OCI-LY1 (cell line): ENCODE measurements around the gene SKP1.

Experiments
- EZH2 ChIP-seq: fragments of 200-600 bp; sonication (generic), shearing (Covaris generic); IDR thresholded peaks from 2 replicates; pipeline ENCODE4 v1.8.0; 2017; ENCODE audit warnings: borderline replicate concordance, mixed run types, mild to moderate bottlenecking, antibody characterized with exemption, low read length, moderate library complexity, mixed read lengths
- TF ChIP-seq, protein P1 (sequence below): fragments of 200-600 bp; sonication (generic), shearing (Covaris generic); IDR thresholded peaks from 2 replicates; pipeline ENCODE4 v1.5.1; 2017; ENCODE audit warnings: mild to moderate bottlenecking, antibody characterized with exemption, low read length, moderate library complexity, mixed read lengths

DNA sequence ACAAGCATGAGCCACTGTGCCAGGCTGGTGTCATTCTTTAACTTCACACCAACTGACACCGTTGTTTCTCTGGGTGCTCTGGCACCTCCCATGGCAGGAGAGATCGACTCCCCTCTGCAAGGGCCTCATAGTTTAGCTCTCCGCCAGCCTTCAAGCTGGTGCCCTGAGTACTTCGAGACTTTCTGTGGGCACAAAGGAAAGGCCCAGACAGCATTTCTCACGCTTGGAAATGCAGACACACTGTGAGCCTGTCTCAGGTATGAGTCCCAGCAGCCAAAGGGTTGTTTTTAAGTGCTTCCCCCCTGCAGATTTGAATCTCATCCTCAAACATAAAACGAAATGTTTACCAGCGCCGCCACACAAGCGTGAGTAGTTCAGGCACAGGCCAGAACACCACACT, 73.4 kb downstream of the SKP1 start:
- TF ChIP-seq, protein P1, sequence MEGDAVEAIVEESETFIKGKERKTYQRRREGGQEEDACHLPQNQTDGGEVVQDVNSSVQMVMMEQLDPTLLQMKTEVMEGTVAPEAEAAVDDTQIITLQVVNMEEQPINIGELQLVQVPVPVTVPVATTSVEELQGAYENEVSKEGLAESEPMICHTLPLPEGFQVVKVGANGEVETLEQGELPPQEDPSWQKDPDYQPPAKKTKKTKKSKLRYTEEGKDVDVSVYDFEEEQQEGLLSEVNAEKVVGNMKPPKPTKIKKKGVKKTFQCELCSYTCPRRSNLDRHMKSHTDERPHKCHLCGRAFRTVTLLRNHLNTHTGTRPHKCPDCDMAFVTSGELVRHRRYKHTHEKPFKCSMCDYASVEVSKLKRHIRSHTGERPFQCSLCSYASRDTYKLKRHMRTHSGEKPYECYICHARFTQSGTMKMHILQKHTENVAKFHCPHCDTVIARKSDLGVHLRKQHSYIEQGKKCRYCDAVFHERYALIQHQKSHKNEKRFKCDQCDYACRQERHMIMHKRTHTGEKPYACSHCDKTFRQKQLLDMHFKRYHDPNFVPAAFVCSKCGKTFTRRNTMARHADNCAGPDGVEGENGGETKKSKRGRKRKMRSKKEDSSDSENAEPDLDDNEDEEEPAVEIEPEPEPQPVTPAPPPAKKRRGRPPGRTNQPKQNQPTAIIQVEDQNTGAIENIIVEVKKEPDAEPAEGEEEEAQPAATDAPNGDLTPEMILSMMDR = no peak
- no peak for TF ChIP-seq EZH2
